GM19035 (cell line): ENCODE measurements around the gene ALX3.
A peak's percentile ranks its signal among the peaks of the same experiment; 100 is the strongest.
"Not testable (repeated sequence)": the region's sequence is repeated elsewhere in the genome, so short reads cannot be mapped to it uniquely, and the experiment has no call there.

Experiments
- ATAC-seq: cut with Tn5 transposase; IDR thresholded peaks from one replicate; pipeline ENCODE4 v1.9.1; 2021; ENCODE audit not compliant: unreplicated experiment

Gene ALX3

DNA sequence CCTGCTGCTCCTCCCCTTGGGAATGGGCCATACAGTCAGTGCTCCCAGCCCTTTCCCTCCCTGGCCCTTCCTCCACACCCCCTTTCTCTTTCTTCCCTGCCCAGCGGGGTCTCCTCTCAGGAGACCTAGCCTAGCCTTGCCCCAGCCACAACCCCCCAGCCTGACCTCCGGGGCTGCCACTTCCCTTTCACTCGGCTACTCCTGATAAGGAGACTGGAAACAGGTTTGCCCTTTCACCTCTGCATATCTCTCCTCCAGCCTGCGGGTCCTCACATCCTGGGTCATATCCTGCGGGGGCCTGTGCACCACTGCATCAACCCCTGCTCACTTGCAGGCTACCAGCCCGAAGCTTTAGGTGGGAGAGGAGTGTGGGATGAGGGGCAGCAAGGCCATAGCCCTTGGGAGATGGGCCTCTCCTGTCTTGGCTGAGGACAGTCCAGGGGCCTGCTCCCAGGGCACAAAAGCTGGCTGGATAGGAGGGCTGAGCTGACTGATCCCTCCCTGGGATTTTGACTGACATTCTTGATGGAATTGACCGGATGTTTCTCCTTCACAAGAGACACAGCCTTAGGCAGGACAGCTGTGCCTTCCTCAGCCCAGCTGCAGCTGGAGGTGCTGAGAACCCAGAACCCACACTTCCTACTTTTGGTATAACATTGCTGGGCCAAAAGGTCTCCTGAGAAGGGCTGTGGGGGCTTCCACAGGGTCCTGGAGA, 19.2 kb upstream of the ALX3 start:
- ATAC-seq: no peak

DNA sequence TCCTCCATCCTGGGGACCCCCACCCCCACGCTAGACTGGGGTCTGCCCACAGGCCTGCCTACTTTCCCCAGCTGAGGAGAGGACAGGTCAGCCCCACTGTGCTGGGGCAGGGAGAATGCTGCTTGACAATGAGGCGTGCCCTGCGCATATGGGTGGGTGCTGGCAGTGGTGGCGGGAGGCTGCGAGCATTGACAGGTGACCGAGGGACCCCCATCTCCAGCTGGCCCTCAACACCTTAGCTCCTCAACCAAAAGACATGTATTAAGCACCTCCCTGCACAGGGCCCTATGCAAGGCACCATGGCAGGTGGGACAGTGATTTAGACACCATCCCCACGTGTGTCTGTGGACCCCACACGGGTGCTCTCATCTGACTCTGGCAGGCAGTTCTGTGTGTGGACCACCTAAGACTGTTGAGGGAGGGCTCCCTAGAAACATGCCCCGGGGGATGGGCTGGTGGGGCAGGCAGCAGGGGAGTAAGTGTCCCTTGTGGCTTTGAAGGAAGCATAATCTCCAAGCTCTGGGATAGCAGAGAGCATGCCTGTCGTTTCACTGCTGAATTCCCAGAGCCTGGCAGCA, 18.4 kb upstream of the ALX3 start:
- no peak for ATAC-seq

DNA sequence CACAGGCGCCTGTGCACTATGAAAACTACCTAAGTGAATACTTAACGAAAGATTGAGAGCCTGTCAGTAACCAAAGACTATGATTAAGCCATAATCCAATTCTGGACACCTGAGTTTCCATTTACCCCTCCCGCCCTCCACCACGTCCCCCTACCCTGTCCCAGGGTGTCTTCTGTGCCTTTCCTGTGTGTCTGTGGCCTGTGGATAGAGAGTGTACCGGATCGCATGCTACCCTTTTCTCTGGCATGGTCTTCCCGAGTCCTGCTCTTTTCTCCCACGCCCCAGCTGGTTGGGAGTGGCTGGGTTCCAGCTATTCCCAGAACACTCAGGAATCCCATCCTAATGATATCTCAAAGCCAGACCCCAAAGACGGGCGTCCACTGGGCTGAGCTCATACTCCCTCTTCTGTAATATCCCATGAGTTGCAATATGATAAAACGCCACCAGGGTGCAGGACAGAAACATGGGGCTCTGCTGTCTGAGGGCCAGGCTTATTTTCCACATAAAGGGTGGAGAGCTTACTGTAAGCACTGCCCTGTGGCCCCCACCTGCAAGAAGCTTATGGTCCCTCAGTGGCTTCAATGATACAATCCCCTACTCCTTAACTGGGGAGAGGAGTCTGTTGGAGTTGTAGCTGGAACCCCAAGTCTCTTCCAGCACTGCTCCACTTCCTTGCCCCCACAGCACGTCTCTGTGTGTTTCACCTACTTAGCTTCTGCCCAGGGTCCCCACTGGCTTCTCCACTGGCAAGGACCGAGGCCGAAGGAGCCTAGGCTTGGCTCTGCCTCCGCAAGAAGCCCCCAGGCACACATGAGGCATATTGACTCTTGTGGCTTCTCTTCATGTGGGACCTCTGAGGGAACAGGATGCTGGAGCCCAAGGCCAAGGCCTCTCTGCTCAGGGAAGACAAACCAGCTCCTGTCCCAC, 17.6 kb upstream of the ALX3 start:
- peak; percentile 65 for ATAC-seq

DNA sequence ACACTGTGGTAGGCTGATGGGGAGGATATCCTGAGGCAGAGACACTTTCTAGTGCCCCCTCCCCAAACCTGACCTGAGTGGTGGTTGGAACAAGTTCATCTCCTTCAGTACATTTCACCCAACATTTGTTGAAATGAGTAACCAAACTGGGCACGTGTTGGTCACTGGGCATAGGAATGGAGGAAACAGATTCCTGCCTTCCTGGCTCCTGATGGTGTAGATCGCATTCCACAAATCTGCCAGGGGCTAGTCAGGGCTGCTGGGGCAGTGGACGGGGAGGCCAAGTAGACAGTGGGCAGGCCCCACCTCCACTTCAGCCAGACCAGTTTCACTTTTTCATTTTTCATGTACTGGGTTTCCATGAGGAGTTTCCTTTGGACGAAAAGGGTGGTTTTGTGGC, 16.5 kb upstream of the ALX3 start:
- ATAC-seq: no peak

DNA sequence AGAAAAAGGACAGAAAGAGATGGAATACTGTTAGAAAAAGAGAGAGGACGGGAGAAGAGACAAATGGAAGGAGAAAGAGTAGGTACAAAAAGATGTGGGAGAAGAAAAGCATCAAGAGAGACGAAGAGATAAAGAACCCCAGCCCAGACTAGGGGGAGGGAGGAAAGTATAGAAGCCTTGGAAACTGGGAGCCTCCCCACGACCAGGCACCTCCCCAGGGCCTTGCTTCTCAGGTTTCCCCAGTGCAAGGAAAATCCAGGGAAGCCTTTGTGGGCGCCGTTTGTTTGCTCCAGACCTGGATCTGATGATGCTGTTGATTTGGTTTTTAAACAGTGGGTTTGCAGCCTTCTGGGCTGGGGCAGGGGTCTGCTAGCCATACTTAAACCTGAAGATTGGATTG, 15.2 kb upstream of the ALX3 start:
- no peak for ATAC-seq

DNA sequence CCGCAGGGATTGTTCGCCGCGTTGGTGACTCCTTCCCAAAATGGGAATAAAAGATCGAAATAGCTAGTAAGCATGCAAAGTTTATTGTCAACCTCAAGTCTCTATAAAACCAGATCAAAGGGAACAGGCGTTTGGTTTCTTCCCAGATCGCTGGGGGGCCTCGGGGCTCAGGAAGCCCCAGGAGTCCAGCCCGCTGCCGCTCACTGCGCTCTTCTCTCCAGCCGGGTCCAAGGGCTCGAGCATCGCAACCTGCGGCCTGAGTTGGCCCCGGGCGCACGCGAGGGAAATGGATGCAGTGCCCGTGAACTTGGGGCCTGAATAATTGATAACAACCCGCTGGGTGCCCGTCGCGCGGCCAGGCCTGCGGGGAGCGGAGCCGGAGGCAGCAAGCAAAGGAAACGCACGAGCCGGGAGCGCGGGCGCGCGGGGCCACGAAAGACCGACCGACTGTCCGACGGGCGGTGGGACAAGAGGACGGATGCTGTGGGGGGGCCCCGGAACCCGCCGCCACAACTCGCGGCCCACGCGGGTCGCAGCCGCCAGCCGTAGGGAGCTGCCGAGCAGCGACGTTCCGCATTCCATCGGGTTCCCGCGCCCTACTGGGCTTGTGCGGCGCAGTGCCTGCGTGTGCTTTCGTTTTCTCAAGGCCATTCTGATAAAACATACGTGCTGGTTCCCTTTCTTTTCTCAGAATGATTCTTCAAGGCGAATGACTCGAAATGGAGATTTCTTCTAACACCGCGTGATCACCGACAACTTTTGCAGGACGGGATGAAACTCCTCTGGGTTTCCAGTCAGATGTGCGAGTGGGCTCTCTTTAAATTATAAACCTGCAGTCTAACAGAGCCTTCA, 14.0 kb upstream of the ALX3 start:
- no peak for ATAC-seq

DNA sequence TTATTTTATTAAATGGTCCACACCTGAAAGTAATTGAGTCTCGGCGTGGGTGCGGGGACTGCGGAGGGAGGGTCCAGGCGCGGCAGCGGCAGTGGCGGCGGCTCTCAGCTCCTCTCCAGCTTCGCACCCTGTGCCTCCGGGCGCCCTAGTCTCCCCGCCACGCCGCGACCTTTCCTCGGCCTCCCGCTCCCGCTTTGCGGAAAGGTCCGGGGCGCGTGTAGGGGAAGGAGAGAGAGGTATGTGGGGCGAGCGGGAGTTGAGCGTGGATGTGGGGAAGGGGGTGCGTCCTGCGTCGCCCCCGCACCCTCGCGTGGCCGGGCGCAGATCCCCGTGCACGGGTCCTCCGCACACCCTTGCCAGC, 13.4 kb upstream of the ALX3 start:
- ATAC-seq: no peak

DNA sequence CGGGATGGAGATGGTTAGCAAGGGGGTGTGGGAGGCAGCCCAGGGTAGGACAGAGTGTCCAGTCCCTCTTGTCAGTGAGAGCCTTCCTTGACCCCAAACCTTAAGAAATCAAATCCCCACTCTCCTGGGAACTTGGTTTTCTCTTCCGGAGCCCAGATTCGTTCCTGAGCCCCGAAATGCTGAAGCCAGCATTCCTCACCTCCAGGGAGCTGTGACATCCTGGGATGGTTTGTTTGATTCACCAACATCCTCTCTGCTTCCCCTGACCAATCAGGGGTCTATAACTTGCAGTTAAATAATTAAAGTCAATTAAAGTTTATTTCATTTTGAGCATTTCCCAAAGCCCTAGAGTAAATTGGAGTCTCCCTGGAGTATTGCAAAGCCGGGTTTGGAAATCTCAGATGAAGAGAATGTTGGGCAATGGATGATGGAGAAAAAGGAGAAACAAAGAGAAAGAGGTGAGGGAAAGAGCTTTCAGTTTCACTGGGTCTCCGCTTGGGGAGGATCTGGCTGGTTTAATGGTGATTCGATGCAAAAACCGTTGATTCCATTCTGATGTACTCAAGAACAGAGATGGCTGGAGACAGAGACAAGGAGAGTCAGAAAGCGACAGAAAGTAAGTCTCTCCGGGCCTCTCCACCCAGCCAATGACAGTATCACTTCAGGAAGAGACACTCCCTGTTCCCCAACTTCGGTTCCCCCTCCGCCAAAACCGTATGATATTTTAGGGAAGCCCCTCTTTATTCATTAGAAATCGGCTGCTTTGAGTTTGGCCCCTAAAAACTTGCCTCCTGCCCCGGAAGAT, 12.8 kb upstream of the ALX3 start:
- no peak for ATAC-seq

DNA sequence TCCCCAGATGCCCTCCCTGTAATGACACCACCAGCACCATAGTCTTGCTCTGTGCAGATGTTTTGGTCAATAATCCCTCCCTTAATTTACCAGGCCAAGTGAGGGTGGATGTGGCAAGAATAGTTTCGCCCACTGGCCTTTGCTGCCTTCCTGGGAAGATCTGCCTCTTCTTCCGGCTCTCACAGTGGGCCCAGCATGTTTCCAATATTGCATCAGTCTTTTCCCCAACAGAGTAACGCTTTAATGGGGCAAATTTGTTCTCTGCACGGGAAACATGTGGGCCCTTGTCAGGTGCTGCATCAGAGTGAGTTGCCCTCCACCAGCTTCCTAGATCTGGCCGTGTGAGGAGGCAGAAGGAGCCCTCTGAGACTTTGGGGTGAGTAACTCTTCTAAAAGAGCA, 12.0 kb upstream of the ALX3 start:
- ATAC-seq: no peak

DNA sequence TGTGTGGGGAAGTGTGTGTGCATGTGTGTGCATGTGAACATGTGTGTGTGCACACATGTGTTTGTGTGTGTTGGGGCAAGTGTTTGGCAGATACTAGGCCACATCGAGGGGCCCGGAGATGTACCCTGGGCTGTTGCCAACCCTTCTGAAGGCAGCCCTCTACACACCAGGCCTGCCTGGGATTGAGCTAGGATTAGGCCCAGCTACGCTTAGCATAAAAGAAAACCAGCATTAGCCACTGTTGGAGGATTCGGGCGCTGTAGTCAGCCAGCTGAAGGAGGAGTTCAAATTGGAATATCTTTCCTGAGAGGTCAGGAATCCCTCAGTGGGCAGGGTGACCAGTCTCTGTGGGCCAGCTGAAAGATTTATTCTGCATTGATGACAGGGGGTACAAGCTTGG, 10.6 kb upstream of the ALX3 start:
- ATAC-seq: no peak

DNA sequence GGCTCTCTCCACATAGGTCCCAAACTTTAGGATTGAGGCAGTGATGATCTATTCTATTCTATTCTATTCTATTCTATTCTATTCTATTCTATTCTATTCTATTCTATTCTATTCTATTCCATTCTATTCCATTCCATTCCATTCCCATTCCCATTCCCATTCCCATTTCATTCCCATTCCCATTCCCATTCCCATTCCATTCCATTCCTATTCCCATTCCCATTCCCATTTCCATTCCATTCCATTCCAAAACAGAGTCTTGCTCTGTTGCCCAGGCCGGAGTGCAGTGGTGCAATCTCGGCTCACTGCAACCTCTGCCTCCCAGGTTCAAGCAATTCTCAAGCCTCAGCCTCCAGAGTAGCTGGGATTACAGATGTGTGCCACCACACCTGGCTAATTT, 9.5 kb upstream of the ALX3 start:
- not testable (repeated sequence) for ATAC-seq

DNA sequence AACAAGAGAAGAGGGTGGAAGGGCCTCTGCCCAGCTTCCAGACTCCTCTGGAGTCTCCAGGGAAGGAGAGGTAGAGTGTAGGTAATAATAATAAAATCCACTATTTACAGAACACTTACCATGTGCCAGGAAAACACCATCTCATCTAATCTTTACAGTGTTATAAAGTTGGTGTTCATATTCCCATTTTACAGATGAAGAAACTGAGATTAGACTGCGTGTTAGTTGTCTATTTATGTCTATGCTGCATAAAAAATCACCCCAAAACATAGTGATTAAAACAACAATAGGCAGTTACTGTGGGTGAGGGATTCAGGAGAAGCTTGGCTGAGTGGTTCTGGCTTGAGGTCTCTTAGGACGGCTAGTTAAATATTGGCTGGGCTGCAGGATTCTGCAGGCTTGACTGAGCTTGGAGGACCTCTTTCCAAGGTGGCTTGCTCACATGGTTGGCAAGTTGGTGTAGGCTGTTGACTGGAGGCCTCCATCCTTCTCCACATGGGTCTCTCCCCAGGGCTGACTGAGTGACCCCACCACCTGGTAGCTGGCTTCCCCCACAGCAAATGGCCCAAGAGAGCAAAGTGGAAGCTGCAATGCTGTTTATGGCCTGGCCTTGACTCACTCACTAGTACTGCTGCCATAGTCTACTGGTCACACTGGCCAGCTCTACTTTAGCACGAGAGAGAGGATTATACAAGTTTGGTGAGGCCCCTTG, 6.5 kb upstream of the ALX3 start:
- no peak for ATAC-seq

DNA sequence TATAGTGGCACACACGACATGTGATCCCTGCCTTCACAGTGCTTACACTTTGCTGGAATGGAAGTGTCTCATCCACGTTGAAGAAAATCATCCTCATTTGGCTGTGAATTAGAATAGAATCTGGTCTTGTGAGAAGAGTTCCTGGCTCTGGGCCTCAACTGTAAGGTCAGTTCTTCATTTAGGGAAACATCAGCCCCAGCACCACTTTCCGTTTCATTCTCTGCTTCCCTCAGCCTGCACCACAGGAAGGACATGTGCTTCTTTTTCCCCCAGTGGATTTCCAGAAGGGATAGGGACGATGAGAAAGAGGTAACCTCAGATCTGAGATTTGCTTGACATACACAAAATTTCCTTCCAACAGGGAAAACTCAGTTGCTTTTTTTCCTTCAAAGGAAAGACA, 3.7 kb upstream of the ALX3 start:
- ATAC-seq: no peak

DNA sequence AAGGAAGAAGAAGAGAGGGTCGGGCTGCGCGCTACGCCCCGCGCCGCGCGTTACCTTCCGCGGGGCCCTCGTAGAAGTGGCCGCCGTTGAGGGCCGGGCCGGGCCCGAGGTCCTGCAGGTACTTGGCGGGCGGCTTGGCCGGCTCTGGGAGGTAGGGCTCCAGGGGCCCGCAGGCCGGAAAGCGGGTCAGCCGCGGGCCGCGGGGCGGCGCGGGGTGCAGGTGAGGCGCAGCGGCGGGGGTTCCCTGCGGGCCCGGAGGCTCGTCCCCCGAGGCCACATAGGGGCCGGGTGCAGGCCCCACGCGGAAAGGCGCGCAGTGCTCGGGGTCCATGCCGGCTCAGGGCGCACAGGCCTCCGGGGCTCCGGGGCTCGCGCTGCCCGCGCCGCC, 196 bp downstream of the ALX3 start:
- ATAC-seq: no peak

DNA sequence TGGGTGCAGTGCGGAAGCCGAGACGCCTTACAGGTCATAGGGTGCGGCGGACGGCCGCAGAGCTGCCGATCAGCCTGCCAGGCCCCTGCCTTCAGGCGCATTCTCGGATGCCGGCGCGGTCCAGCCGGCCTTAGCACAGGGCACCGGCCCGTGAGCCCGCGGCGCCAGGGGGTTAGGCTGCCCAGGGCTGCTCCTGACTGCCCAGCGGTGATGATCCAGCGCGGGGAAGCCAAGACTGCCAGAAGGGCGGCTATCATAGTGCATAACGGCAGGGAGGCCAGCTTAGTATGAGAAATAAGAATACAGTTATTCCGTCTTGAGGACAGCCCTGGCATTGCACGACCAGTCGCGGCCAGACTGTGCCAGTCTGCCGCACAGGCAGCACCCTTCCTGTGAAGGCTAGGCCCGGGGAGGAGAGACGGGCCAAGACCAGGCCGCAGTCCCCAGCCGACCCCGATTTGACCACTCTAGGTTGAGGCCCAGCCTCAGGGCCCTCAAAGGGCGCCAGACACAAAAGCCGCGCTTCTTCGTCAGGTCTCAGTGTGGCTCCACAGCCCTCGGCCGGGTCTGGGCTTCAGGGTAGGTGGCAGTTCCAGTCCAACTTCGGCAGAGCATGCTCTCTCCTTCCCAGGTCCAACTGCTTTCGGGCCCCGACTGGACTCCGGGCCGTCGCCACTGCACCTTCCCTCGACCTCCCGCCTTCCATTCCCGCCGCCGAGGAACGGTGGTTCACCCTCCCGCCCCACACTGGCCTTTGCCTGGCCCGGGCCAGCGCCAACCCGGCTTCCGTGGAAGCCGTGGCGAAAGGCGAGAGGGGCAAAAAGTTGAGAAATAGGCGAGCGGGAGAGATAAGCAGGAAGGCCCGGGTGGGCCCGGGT, 829 bp downstream of the ALX3 start:
- ATAC-seq: no peak

DNA sequence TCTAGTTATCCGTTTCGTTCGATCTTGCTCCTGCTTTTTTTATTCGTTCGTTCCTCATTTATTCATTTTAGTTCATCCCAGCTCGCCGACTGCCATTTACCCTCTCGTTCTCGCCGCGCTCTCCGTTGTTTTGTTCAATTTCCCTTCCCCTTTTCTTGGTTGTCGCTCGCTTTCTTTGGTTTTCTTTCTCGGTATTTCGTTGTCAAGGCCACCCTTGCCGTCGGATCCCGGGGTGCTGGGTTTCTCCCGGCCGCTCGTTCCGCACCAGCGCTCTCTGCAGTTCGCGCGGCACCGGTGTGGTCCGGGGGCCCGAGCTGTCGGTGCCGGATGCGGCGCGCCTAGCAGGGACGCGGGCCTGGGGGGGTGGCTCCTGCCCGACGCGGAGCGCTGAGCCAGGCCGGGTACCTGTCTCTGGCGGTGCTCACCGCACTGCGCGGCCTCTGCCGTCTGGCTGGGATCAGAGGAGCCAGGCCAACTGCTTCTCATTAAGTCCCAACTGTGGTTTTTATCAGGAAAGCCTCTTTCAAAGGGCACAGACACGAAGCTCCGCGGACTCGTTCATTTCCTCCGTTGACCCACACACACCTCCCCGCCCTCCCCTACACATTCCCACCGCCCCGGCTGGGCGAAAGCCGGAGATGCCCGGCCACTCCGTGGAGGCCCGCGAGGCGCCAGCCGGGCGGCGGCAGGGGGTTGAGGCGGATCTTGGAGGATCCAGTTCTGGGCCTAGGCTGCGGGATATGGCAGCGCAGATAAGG, 1.6 kb downstream of the ALX3 start:
- no peak for ATAC-seq

DNA sequence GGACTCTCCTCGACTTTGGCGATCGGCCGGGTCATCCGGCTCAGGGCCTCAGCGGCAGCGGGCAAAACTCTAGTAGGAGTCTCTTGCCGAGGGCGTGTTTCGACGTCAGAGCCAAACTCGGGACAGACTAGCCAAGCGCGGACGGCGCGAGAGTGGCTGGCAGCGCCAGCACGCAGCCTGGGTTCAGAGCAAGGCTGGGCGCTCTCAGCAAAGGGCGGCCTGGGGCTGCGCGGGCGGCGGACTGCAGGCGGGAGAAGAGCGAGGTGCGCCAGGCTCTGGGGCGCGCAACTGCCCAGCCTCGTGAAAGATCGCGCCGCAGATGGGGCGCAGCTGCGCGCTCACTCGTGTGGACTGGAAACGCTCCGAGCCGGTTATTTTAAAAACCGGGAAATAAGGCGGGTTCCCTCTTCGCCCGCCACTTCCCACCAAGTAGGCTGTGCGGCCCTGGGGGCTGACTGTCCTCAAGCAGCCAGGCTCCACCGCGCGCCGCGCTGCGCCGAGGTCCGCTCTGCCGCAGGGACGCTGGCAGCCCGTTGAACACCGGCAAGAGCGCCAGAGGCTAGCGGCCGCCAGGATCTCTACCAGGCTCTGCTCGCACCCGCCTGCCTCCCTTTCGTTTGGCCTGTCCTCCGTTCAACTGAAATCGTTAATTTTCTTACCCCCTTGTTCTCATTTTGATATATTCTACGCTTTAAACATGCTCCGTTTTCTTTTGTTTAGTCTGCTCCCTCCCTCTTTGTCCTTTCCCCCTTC, 2.4 kb downstream of the ALX3 start:
- no peak for ATAC-seq
